Measurements from ENCODE around the gene FPR3.
"Not testable (repeated sequence)": the region's sequence is repeated elsewhere in the genome, so short reads cannot be mapped to it uniquely, and the experiment has no call there.

The FPR3 gene, protein sequence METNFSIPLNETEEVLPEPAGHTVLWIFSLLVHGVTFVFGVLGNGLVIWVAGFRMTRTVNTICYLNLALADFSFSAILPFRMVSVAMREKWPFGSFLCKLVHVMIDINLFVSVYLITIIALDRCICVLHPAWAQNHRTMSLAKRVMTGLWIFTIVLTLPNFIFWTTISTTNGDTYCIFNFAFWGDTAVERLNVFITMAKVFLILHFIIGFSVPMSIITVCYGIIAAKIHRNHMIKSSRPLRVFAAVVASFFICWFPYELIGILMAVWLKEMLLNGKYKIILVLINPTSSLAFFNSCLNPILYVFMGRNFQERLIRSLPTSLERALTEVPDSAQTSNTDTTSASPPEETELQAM

DNA sequence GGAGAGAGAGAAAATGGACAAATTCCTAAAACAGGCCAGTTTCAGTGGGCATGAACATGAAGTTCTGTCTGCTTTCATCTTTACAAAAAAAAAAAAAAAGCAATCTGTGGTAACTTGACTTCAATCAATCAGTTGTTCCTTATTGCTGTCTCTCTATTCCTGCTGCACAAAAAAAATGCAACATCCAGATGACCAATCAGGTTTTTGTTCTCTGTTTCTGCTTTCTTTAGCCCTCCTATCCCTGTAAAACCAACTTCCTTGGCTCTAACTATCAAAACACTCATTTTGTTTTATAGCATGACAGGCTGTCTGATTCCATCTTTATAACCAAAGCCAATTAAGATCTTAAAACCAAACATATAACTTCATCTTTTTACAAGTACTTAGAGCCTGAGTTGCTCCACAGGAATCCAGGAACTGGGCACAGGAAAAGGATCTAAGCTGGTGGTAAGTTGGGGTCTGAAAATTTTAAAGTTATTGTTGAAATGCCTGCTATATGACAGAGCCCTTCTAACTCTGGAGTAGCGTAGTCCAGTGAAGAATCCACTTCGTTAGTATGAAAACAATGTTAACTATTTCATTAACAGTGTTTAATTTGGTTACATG is at the start of gene FPR3:
TSS of gene FPR3 (plus strand) at position 273 of the 606 bp plus-strand sequence. CDS start 28,592 bp downstream, outside the sequence.
- no peak for DNase-seq

DNA sequence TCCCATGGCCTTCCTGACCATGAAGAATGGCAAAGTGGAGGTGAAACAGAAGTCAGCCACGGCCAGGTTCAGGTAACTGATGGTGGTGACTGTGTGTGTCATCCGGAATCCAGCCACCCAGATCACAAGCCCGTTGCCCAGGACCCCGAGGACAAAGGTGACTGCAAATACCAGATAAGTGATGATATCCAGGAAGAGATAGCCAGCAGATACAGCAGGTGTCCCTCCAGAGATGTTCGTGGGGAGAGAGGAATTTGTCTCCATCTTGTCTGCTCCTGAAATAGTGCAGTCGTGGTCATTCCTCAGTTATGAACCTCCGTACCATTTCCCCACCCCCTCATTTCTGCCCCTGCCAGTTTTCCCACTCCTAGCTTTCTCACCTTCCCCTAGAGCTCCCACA is 48.2 kb upstream of the FPR3 start:
- DNase-seq: no peak

GRCh38 chr19:51749979-51750378 is 45.0 kb upstream of the FPR3 start:
- no peak for DNase-seq

GRCh38 chr19:51750400-51751094 is 44.4 kb upstream of the FPR3 start:
- DNase-seq: no peak

DNA sequence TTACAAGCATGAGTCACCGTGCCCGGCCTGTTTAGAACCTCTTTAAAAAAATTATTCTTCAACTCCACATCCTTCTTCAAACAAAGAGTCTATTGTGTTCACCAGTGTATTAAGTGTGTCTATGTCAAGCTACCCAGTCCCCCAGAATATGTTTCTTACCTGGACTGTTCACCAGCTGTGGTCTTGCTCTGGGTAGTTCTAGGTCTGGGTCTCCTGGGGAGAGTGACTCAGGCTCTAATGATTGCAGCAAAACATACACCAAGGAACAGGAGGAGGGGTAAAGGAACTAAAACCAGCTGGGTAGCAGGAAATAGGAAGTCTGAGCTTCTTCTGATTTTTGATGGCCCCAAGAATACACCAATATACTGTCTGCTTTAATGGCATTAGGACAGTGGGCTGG is 43.3 kb upstream of the FPR3 start, which contains the start of gene FPR1:
TSS of gene FPR1 (minus strand) at position 224 of the 400 bp plus-strand sequence. CDS start 4,884 bp downstream, outside the sequence.
- no peak for DNase-seq

DNA sequence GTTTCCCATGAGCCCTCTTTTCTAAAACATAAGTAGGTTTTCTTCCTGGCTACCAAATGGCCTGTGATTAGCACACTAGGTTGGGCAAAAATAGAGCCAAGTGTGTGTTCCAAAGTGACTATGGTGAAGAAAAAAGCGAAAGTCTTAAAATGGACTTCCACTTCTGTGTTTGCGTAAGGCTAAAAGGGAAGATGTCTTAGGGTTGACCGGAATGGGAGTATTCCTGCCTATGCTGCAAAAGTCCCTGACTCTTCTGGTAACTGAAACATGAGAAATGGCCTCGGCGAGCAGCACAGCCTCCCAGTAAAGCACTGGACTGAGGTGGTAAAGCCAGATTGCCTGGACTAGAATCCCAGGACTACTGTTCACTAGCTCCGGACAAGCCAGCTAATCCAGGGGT is 40.8 kb upstream of the FPR3 start:
- no peak for DNase-seq

DNA sequence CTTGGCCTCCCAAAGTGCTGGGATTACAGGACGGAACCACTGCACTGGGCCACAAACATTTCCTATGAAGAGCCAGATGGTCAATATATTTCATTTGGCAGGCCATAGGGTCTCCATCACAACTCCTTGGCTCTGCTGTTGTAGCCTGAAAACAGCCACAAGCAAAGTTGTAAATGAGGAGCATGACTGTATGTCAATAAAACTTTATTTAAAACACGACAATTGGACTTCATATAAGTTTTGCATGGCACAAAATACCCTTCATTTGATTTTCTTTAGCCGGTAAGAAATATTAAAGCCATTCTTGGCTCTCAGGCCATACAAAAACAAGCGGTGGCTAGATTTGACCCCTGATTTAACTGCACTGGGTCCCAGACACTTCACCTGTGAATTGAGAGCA is 40.2 kb upstream of the FPR3 start:
- DNase-seq: no peak

GRCh38 chr19:51755571-51755970 is 39.4 kb upstream of the FPR3 start:
- DNase-seq: no peak

DNA sequence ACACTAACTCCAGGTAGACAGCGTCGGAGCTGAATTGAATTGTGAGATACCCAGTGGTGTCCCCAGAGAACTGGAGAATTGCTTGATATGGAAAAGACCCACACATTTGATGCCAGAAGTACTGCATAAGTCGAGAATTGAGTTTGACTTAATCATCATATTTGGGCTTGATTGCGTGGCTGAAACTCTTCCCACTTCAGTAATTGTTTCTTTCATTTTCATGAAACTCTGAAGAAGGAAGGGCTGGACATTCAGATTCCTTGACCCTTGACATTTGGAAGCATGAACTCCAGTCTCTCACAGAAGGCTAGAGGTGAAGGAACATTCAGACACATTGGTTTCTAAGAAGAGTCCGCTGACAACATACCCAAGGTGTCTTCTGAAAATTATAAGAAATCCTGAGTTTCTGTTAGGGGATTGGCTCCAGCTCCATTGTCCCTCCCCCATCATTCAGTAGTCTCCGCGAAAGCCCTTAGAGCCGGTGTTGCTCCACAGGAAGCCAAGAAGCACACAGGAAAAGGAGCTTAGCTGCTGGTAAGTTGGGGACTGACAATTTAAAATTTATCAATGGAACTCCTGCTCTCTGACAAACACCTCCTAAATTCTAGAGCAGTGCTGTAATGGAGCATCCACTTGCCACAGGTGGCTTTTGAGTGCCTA is 34.1 kb upstream of the FPR3 start, which contains the start of gene FPR2:
TSS of gene FPR2 (plus strand) at position 484 of the 660 bp plus-strand sequence. CDS start 7,479 bp downstream, outside the sequence.
- no peak for DNase-seq

GRCh38 chr19:51761696-51762095 is 33.3 kb upstream of the FPR3 start:
- no peak for DNase-seq

DNA sequence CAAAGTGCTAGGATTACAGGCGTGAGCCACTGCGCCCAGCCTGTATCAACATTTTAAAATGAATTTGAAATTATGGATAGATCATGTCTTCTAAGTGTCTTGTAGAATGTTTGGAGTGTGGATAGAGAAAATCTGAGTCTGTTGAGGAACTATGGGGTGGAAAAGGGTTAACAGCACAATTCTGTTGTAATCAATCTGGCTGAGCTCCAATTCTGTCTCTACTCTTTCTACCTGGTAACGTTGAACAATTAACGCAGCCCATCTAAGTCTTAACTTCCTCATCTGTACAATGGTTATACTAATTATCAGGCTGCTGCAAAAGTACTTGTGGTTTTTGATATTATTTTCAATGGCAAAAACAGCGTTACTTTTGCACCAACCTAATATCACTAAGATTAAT is 29.9 kb upstream of the FPR3 start:
- no peak for DNase-seq

GRCh38 chr19:51766461-51766860 is 28.5 kb upstream of the FPR3 start:
- no peak for DNase-seq

DNA sequence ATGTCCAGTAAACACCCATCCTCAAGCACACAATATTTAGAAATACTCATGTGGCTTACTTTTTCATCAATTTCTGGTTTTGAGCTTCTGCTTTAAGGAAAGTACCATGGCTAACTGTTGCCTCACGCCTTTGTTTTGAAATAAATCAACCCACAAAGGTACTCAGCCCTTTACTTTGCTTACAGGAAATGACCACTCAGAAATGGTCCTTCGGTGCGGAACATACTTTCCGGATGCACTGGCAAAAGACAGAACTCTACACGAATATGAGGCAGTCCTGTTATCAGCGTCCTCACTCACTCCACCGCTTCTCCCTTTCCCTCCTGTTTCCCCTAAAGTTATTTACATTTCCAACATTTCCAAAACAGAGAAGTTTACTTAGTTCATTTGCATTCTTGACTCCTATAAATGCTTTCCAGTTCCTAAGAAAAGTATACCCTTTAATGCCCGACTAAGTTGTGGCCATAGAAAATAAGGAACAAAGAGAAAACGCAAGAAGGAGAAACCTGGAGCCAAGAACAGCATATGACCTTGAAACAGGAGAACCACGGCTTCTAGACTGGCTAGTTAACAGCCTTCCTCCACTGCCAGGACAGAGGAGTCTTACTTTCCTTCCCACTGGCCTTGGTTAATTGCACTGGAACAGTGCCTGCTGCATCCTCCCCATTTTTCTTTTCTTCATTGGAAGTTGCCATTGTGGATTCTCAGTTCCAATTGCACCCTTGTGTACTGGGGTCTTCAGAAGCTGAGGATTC is 23.4 kb upstream of the FPR3 start:
- no peak for DNase-seq

DNA sequence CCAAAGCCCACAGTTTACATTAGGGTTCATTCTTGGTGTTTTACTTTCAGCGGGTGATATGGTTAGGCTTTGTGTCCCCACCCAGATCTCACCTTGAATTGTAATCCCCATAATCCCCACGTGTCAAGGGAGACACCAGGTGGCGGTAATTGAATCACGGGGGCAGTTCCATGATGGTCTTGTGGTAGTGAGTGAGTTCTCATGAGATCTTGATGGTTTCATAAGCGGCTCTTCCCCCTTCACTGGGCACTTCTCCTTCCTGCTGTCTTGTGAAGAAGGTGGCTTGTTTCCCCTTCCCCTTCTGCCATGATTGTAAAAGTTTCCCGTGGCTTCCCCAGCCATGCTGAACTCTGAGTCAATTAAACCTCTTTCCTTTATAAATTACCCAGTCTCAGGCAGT is 22.0 kb upstream of the FPR3 start:
- no peak for DNase-seq

DNA sequence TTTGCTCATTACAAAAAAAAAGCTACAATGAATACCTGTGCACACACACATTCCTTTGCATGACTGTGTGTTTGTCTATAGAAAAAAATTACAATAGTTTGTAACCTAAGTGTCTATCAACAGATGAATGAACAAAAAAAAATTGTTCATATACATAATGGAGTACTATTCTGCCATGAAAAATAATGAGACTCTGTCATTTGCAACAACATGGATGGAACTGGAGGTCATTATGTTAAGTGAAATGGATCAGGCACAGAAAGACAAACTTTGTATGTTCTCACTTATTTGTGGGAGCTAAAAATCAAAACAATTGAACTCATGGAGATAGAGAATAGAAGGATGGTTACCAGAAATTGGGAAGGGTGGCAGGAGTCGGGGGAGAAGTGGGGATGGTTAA is 18.4 kb upstream of the FPR3 start:
- not testable (repeated sequence) for DNase-seq

DNA sequence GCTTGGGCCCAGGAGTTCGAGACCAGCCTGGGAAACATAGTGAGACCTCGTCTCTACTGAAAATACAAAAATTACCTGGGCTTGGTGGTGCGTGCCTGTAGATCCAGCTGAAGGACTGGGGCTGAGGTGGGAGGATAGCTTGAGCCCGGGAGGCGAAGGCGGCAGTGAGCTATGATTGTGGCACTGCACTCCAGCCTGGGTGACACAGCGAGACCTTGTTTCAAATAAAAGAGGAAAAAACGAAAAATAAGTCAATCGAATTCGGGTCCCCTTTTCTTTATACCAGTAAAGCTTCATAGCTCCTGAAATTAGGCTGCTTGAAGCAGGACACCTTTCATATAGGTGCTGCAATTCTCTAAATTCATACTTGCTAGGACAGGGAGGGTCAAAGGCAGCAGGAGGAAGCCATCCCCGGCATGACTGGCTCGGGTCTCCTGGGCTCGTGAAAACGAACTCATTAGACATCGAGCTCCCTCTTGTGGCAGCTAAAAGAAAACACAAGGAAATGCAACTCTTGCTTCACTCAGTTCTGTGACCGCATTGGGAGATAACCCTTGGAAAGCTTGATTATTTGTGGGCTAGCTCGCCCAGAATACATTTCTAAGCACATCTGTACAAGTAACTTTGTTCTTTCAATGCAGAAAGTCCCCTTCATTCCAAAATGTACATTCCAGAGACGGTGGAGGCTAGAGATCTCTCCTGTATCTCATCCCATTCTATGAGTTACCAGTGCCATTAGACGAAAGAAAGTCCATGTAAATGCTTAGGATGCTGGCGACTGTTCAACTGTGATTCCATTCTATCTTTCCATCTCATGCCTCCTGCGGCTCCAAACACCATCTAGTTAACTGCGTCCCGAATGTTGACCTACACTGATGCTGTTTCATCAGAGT is 17.1 kb upstream of the FPR3 start:
- peak; percentile 33 for DNase-seq

DNA sequence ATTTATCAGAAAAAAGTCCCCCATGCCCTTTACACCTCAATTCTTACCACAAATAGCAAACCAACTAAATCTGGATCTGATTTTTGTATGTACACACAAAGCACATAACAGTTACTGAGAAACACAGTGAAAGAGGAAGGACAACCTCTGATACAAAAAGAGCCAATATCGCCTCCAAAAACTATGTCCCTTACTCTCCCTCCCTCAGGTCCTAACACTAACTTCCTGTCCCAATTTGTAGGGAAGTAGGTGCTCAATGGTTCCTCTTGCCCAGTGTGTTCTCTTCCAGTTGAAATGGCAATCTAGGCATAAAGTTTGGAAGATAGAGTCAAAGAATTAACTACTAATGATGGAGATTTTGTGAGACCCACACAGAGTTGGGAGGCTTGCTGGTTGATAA is 15.8 kb upstream of the FPR3 start:
- DNase-seq: no peak

- no peak for DNase-seq
These were observed 15.3 kb upstream of the FPR3 start for GRCh38 chr19:51779703-51780102.

GRCh38 chr19:51780270-51780669 is 14.7 kb upstream of the FPR3 start:
- no peak for DNase-seq

GRCh38 chr19:51781999-51782398 is 13.0 kb upstream of the FPR3 start:
- no peak for DNase-seq

GRCh38 chr19:51783372-51783771 is 11.6 kb upstream of the FPR3 start:
- no peak for DNase-seq
